OCI-LY3 (cell line): ENCODE results near the gene NAT9.

ENCODE experiments used
- H2AFZ ChIP-seq: fragments of 200-600, 300-600 bp; shearing (Covaris generic); 2 replicates; pipeline ENCODE4 v1.6.0; 2014; ENCODE audit warnings: antibody characterized with exemption, low read depth, low read length
- H3K27ac ChIP-seq: fragments of 200-600, 300-600 bp; sonication (generic); 2 replicates; pipeline ENCODE4 v1.5.1; 2014; ENCODE audit warnings: mild to moderate bottlenecking, low read length, moderate library complexity, mixed read lengths
- H3K27me3 ChIP-seq: fragments of 200-600, 300-600 bp; sonication (generic); 2 replicates; pipeline ENCODE4 v1.6.1; 2014; ENCODE audit warnings: low read depth, low read length, mixed read lengths
- H3K36me3 ChIP-seq: fragments of 200-600, 300-600 bp; sonication (generic); replicated peaks from 2 replicates; pipeline ENCODE3; 2014; ENCODE audit warnings: low read depth, low read length, mixed read lengths
- H3K4me1 ChIP-seq: fragments of 300-600, 200-600 bp; sonication (generic); 2 replicates; pipeline ENCODE4 v1.6.1; 2014; ENCODE audit warnings: low read length, mixed read lengths
- H3K4me2 ChIP-seq: fragments of 200-600, 300-600 bp; sonication (generic); 2 replicates; pipeline ENCODE4 v1.6.1; 2014; ENCODE audit warnings: low read length, mixed read lengths
- H3K4me3 ChIP-seq: fragments of 300-600, 200-600 bp; sonication (generic); 2 replicates; pipeline ENCODE4 v1.5.1; 2014; ENCODE audit warnings: antibody characterized with exemption, mild to moderate bottlenecking, low read length, moderate library complexity
- H3K79me2 ChIP-seq: fragments of 300-600, 200-600 bp; shearing (Covaris generic); 2 replicates; pipeline ENCODE4 v1.6.1; 2014; ENCODE audit warnings: mild to moderate bottlenecking, low read length, mixed read lengths
- H3K9ac ChIP-seq: fragments of 300-600, 200-600 bp; shearing (Covaris generic); 2 replicates; pipeline ENCODE4 v1.6.0; 2014; ENCODE audit warnings: mild to moderate bottlenecking, low read length, moderate library complexity
- H3K9me3 ChIP-seq: fragments of 200-600, 300-600 bp; shearing (Covaris generic); 2 replicates; pipeline ENCODE4 v1.6.1; 2014; ENCODE audit warnings: low read length, mixed read lengths; ENCODE audit not compliant: insufficient read depth
- H4K20me1 ChIP-seq: fragments of 200-600, 300-600 bp; sonication (generic); 2 replicates; pipeline ENCODE4 v1.6.1; 2016; ENCODE audit warnings: low read length, mixed read lengths; ENCODE audit not compliant: insufficient read depth
- EZH2phosphoT487 ChIP-seq: fragments of 200-600 bp; shearing (Covaris generic); IDR thresholded peaks from 2 replicates; pipeline ENCODE4 v1.6.1; 2018; ENCODE audit warnings: antibody characterized with exemption, mixed run types, low read depth
- TF ChIP-seq, protein P1 (sequence below): fragments of 200-600, 300-600 bp; sonication (generic); IDR thresholded peaks from 2 replicates; pipeline ENCODE4 v1.5.1; 2014; ENCODE audit warnings: antibody characterized with exemption, low read length, low read depth

The NAT9 gene

DNA sequence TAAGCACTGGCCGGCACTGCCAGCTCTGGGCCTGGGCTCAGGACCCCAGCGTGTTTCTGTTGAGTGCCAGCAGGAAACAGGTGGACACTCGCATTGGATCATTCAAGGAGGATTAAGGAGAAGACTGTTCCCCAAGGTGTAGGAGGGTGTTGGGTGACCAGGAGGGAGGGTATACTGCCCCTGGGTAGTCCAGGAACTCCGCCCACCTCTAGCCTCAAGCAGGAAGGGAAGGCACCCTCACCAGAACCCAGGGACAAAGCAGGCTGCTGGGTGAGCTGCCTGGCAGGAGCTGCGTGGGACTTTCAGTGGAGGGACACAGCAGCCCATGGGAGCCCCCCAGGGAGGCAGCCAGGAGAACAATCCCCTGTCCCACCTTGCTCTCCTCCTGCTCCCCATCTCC is 46.8 kb downstream of the NAT9 start:
- Histone ChIP-seq H3K9ac (no peak overlapping the region), H3K4me3 (no peak overlapping the region), H3K4me1 (no peaks in the 10 kb centered on the region), H3K27me3 (peaks cover 2% of the 10 kb centered on the region; the same call in 1 of the 2 replicates), H3K36me3 (no peaks in the 10 kb centered on the region), H2AFZ (no peak overlapping the region), H3K79me2 (no peaks in the 10 kb centered on the region), H4K20me1 (no peaks in the 10 kb centered on the region), H3K27ac (no peak overlapping the region), H3K4me2 (no peak overlapping the region), H3K9me3 (peaks cover 5% of the 10 kb centered on the region; the same call in 1 of the 2 replicates)
- TF ChIP-seq, protein P1, sequence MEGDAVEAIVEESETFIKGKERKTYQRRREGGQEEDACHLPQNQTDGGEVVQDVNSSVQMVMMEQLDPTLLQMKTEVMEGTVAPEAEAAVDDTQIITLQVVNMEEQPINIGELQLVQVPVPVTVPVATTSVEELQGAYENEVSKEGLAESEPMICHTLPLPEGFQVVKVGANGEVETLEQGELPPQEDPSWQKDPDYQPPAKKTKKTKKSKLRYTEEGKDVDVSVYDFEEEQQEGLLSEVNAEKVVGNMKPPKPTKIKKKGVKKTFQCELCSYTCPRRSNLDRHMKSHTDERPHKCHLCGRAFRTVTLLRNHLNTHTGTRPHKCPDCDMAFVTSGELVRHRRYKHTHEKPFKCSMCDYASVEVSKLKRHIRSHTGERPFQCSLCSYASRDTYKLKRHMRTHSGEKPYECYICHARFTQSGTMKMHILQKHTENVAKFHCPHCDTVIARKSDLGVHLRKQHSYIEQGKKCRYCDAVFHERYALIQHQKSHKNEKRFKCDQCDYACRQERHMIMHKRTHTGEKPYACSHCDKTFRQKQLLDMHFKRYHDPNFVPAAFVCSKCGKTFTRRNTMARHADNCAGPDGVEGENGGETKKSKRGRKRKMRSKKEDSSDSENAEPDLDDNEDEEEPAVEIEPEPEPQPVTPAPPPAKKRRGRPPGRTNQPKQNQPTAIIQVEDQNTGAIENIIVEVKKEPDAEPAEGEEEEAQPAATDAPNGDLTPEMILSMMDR = no peak
- no peak for TF ChIP-seq EZH2phosphoT487

DNA sequence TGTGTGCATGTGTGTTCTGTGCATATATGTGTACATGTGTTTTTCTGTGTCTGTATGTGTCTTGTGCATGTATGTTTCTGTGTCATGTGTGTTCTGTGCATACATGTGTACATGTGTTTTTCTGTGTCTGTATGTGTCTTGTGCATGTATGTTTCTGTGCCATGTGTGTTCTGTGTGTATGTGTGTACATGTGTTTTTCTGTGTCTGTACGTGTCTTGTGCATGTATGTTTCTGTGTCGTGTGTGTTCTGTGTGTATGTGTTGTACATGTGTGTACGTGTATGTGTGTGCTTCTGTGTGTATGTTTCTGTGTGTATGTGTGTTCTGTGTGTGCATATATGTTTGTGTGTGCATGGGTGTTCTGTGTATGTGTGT is 47.5 kb downstream of the NAT9 start:
- Histone ChIP-seq H3K4me1 (no peaks in the 10 kb centered on the region), H3K9me3 (peaks cover 5% of the 10 kb centered on the region; the same call in 1 of the 2 replicates), H2AFZ (no peak overlapping the region), H3K79me2 (no peaks in the 10 kb centered on the region), H4K20me1 (no peaks in the 10 kb centered on the region), H3K36me3 (no peaks in the 10 kb centered on the region), H3K27me3 (peaks cover 6% of the 10 kb centered on the region; the same call in 1 of the 2 replicates), H3K4me3 (no peak overlapping the region), H3K4me2 (no peak overlapping the region), H3K27ac (no peak overlapping the region), H3K9ac (no peak overlapping the region)
- TF ChIP-seq, protein P1 = no peak
- no peak for TF ChIP-seq EZH2phosphoT487

GRCh38 chr17:74728033-74728701 is 48.0 kb downstream of the NAT9 start:
- Histone ChIP-seq H2AFZ (no peak overlapping the region), H3K27me3 (peaks cover 6% of the 10 kb centered on the region; the same call in 1 of the 2 replicates), H3K4me2 (no peak overlapping the region), H3K36me3 (no peaks in the 10 kb centered on the region), H4K20me1 (no peaks in the 10 kb centered on the region), H3K9me3 (peaks cover 5% of the 10 kb centered on the region; the same call in 1 of the 2 replicates), H3K4me3 (no peak overlapping the region), H3K79me2 (no peaks in the 10 kb centered on the region), H3K9ac (no peak overlapping the region), H3K4me1 (no peaks in the 10 kb centered on the region), H3K27ac (no peak overlapping the region)
- TF ChIP-seq, protein P1 = no peak
- TF ChIP-seq EZH2phosphoT487 = no peak

DNA sequence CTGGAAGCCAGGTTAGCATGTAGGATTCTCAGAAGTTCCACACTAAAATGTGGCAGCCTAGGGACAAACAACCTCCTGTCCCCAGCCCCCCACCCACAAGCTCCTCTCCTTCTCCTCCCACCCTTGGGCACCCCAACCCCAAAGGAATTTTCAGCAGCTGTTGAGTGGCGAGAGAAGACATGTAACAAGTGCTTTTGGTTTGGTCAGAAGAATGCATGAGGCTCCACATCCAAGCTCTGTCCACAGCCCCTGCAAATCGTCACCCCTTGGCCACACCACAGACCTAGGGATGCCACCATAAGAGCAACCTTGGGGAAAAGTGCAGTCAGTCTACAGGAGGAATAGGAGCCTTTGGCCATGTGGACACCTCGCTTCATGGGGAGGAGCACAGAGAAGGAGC is 51.0 kb downstream of the NAT9 start:
- TF ChIP-seq EZH2phosphoT487 = no peak
- TF ChIP-seq, protein P1 = no peak
- no peak overlapping the region for H3K9ac ChIP-seq
- no peaks in the 10 kb centered on the region for H4K20me1 ChIP-seq
- H3K36me3 ChIP-seq = no peaks in the 10 kb centered on the region
- H3K4me3 ChIP-seq = no peak overlapping the region
- peaks cover 5% of the 10 kb centered on the region; the same call in 1 of the 2 replicates for H3K27me3 ChIP-seq
- no peaks in the 10 kb centered on the region for H3K4me1 ChIP-seq
- H3K9me3 ChIP-seq = peaks cover 5% of the 10 kb centered on the region; the same call in 1 of the 2 replicates
- H3K79me2 ChIP-seq = no peaks in the 10 kb centered on the region
- H3K27ac ChIP-seq = no peak overlapping the region
- H2AFZ ChIP-seq = no peak overlapping the region
- no peak overlapping the region for H3K4me2 ChIP-seq
